ENCODE results near the gene SH3BP5. TPM values are rescaled to one million over a fixed set of nuclear protein-coding genes. Genes with fewer than 3 reads are reported as not detected.

SH3BP5 gene, protein sequence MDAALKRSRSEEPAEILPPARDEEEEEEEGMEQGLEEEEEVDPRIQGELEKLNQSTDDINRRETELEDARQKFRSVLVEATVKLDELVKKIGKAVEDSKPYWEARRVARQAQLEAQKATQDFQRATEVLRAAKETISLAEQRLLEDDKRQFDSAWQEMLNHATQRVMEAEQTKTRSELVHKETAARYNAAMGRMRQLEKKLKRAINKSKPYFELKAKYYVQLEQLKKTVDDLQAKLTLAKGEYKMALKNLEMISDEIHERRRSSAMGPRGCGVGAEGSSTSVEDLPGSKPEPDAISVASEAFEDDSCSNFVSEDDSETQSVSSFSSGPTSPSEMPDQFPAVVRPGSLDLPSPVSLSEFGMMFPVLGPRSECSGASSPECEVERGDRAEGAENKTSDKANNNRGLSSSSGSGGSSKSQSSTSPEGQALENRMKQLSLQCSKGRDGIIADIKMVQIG
- total RNA-seq (16.3 and 19.9 TPM in 2 replicates), polyA plus RNA-seq (15.9 and 17.0 TPM in 2 replicates)

GRCh38 chr3:15332405-15333098 lies at the start of gene SH3BP5:
Gene SH3BP5, minus strand, starts transcription at chr3:15332586. Its CDS starts 178 bp downstream, at chr3:15332408.
- Histone ChIP-seq H4K20me1 (ENCODE audit: insufficient read depth, poor library complexity, severe bottlenecking) (no peaks in the 10 kb centered on the region), H3K36me3 (replicated peaks; ENCODE audit: insufficient read depth, low read depth) (no peaks in the 10 kb centered on the region), H3K79me2 (peaks cover 28% of the 10 kb centered on the region), H3K4me3 (peak within 1 kb of the TSS; percentile 98), H2AFZ (peak within 1 kb of the TSS; percentile 87), H3K9me2 (replicated peaks; ENCODE audit: insufficient read depth) (no peaks in the 10 kb centered on the region), H3K9me3 (ENCODE audit: low read depth) (no peaks in the 10 kb centered on the region), H3K27me3 (no peaks in the 10 kb centered on the region), H3K4me1 (ENCODE audit: insufficient read depth) (peaks cover 16% of the 10 kb centered on the region), H3K4me2 (peak within 1 kb of the TSS; percentile 82), H3K27ac (peak within 1 kb of the TSS; percentile 68)
- peak; percentile 92 for DNase-seq (ENCODE audit: low spot score)
- TF ChIP-seq CTCF (IDR thresholded peaks at IDR 0.05; ENCODE audit: poor library complexity) (peak; percentile 60), EZH2 (IDR thresholded peaks at IDR 0.05; ENCODE audit: borderline replicate concordance) (no peak)
- WGBS (ENCODE audit: low lambda C conversion rate, missing lambda C conversion rate) = 12% methylated on average over 57 of the region's 66 CpGs

- Histone ChIP-seq H2AFZ (no peak overlapping the region), H3K9me3 (ENCODE audit: low read depth) (no peaks in the 10 kb centered on the region), H4K20me1 (ENCODE audit: insufficient read depth, poor library complexity, severe bottlenecking) (no peaks in the 10 kb centered on the region), H3K4me2 (no peak overlapping the region), H3K27me3 (no peaks in the 10 kb centered on the region), H3K79me2 (no peaks in the 10 kb centered on the region), H3K4me3 (no peak overlapping the region), H3K36me3 (replicated peaks; ENCODE audit: insufficient read depth, low read depth) (no peaks in the 10 kb centered on the region), H3K4me1 (ENCODE audit: insufficient read depth) (no peaks in the 10 kb centered on the region), H3K9me2 (replicated peaks; ENCODE audit: insufficient read depth) (no peaks in the 10 kb centered on the region), H3K27ac (no peak overlapping the region)
- DNase-seq (ENCODE audit: low spot score) = no peak
- TF ChIP-seq EZH2phosphoT487 (IDR thresholded peaks at IDR 0.05; ENCODE audit: low read depth, severe bottlenecking, unreplicated experiment) (no peak), EZH2 (IDR thresholded peaks at IDR 0.05; ENCODE audit: borderline replicate concordance) (no peak), CTCF (IDR thresholded peaks at IDR 0.05; ENCODE audit: poor library complexity) (no peak)
- WGBS (ENCODE audit: low lambda C conversion rate, missing lambda C conversion rate) = 76% methylated on average over 6 of the region's 6 CpGs
These were observed 48.8 kb upstream of the SH3BP5 start for GRCh38 chr3:15380980-15381890.

DNA sequence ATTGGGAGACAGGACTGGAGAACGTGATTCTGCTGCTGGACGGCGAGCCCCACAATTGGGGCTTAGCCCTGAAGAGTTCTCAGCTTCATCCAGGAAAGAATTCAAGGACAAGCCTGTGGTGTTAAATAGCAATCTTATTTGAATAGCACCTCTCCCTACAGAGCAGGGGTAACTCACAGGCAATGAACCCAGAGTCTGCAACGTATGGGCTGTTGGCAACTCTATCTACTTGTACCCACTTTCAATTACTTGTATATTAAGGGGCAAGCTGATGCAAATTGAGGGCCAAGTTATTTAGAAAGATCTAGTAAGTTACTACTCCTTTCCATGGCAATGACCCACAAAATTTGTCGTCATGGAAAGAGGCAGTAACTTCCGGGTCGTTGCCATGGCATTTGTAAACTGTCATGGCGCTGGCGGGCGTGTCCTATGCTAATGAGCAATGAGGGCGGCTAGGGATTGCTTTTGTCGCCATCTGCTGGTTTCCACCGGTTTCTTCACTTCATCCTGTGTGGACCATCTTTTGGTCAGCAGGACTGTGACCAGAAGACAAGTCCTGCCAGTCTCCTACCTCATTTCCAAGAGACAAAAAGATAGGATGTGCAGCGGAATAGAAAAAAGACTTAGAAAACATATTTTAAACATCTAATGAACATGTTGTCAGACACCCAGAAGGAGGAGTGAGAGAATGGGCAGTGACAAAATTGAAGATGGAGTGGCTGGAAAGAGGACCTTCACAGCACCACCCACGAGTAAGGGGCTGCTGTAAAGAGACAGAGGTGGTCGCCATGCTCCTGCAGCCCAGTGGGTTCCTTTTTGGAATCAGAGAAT lies 45.8 kb upstream of the SH3BP5 start:
- Histone ChIP-seq H3K27ac (peak overlapping the region; percentile 60), H3K79me2 (no peaks in the 10 kb centered on the region), H3K9me2 (replicated peaks; ENCODE audit: insufficient read depth) (no peaks in the 10 kb centered on the region), H3K4me3 (no peak overlapping the region), H4K20me1 (ENCODE audit: insufficient read depth, poor library complexity, severe bottlenecking) (no peaks in the 10 kb centered on the region), H3K27me3 (no peaks in the 10 kb centered on the region), H3K4me2 (peak overlapping the region; percentile 60), H2AFZ (peak overlapping the region; percentile 65), H3K36me3 (replicated peaks; ENCODE audit: insufficient read depth, low read depth) (no peaks in the 10 kb centered on the region), H3K4me1 (ENCODE audit: insufficient read depth) (no peaks in the 10 kb centered on the region), H3K9me3 (ENCODE audit: low read depth) (no peaks in the 10 kb centered on the region)
- peak; percentile 79 for TF ChIP-seq CTCF (IDR thresholded peaks at IDR 0.05; ENCODE audit: poor library complexity)
- TF ChIP-seq EZH2phosphoT487 (IDR thresholded peaks at IDR 0.05; ENCODE audit: low read depth, severe bottlenecking, unreplicated experiment) = no peak
- TF ChIP-seq EZH2 (IDR thresholded peaks at IDR 0.05; ENCODE audit: borderline replicate concordance) = no peak
- DNase-seq (ENCODE audit: low spot score) = peak; percentile 97
- WGBS (ENCODE audit: low lambda C conversion rate, missing lambda C conversion rate) = 25% methylated on average over 16 of the region's 16 CpGs

Measured in hepatocyte (in vitro differentiated cells).